Left colon (tissue), 2 donors: ENCODE results near the gene TXLNA. TPM values are rescaled to one million over a fixed set of nuclear protein-coding genes. Genes with fewer than 3 reads are reported as not detected.
"Not testable (repeated sequence)": the region's sequence is repeated elsewhere in the genome, so short reads cannot be mapped to it uniquely, and the experiment has no call there.

Experiments used
- ATAC-seq: fragments of 200-7000 bp; cut with Tn5 transposase; one replicate; pipeline ENCODE4 v1.9.1; 2020; ENCODE audit warnings: mild to moderate bottlenecking, moderate library complexity
- DNase-seq, 2 donors: peaks; one replicate each; pipeline ENCODE4 v3.0.0-alpha.2; 2020
- intact Hi-C, 2 donors: fragments of 100-400 bp; cut with DNase I in 1 of 2; cut with micrococcal nuclease in 1 of 2; formaldehyde crosslinking; loops; one replicate each; pipeline versions ENCODE4 v1.11.2 to v1.14.0; 2022; cut with DNase I, micrococcal nuclease
- long read RNA-seq: library from polyadenylated mRNA; unstranded; transcript quantifications from one replicate; pipeline ENCODE4 v2.0.0, GENCODE V29; 2021
- total RNA-seq, 2 donors: library from RNA; stranded (reverse); fragmentation: NEBNext Ultra II Directional; extraction: Animal tissue kit (Norgen Biotek cat#: 25700); gene quantifications; one replicate each; pipeline ENCODE4 v1.2.1, GENCODE V29; 2021
- donor health status: DM: no; HTN: no; CAD: no.
- donor health status: DM: yes; HTN: yes; CAD: no.

TXLNA gene
- total RNA-seq: 10 to 100 TPM; 34.5 to 37.6 TPM
- long read RNA-seq, partial matches to known transcripts: 2 of 13 reads
- long read RNA-seq, other reads (novel, unspliced or antisense): 11 of 13 reads

- DNase-seq (peak; percentile 95 to 97), ATAC-seq (peak; percentile 92)
- intact Hi-C loops: no loop called here
Measured at GRCh38 chr1:32179443-32180185, at the start of gene TXLNA. TXLNA (plus strand) TSS chr1:32179675; CDS start chr1:32180346, 671 bp downstream.

GRCh38 chr1:32133950-32134280, 45.6 kb upstream of the TXLNA start:
- DNase-seq, ATAC-seq: not testable (repeated sequence)
- intact Hi-C loops: loop anchor here in 1 of 2 donors (2.0 kb wide), 1 partner anchor 13 kb away; no protein-coding TSS in a partner anchor

GRCh38 chr1:32137111-32137510, 42.4 kb upstream of the TXLNA start:
- intact Hi-C loops: no loop called here
- DNase-seq: no peak
- ATAC-seq: no peak

GRCh38 chr1:32138965-32139364, 40.5 kb upstream of the TXLNA start:
- intact Hi-C loops: no loop called here

GRCh38 chr1:32142446-32143301, 36.8 kb upstream of the TXLNA start:
- ATAC-seq (peak; percentile 89), DNase-seq (peak; percentile 11 to 31)
- intact Hi-C loops: no loop called here

More at GRCh38 chr1:32138965-32139364, 40.5 kb upstream of the TXLNA start:
- DNase-seq: no peak
- ATAC-seq: peak; percentile 21

- ATAC-seq, intact Hi-C loops, DNase-seq: not testable (repeated sequence)
Measured at GRCh38 chr1:32143302-32143695, 36.2 kb upstream of the TXLNA start.

- DNase-seq (no peak), ATAC-seq (no peak)
- intact Hi-C loops: no loop called here
Measured at GRCh38 chr1:32144033-32144432, 35.4 kb upstream of the TXLNA start.

- DNase-seq, ATAC-seq, intact Hi-C loops: not testable (repeated sequence)
Measured at GRCh38 chr1:32147799-32148198, 31.7 kb upstream of the TXLNA start.

GRCh38 chr1:32150847-32151246, 28.6 kb upstream of the TXLNA start:
- intact Hi-C loops: no loop called here
- DNase-seq (no peak), ATAC-seq (no peak)

GRCh38 chr1:32151319-32151787, 28.1 kb upstream of the TXLNA start:
- no peak for ATAC-seq
- no peak for DNase-seq

GRCh38 chr1:32159189-32159588, 20.3 kb upstream of the TXLNA start:
- ATAC-seq: no peak
- intact Hi-C loops: no loop called here
- no peak for DNase-seq

More at GRCh38 chr1:32151319-32151787, 28.1 kb upstream of the TXLNA start:
- intact Hi-C loops: no loop called here

GRCh38 chr1:32163405-32163804, 16.1 kb upstream of the TXLNA start:
- intact Hi-C loops: no loop called here
- DNase-seq: no peak
- ATAC-seq: no peak

GRCh38 chr1:32165633-32166032, 13.8 kb upstream of the TXLNA start:
- ATAC-seq, intact Hi-C loops, DNase-seq: not testable (repeated sequence)

- intact Hi-C loops: no loop called here
- no peak for ATAC-seq
- DNase-seq: no peak
Measured at GRCh38 chr1:32170991-32171390, 8.5 kb upstream of the TXLNA start.

GRCh38 chr1:32172621-32173245, 6.7 kb upstream of the TXLNA start:
- ATAC-seq (no peak), DNase-seq (no peak)
- intact Hi-C loops: no loop called here

GRCh38 chr1:32178380-32179192, 889 bp upstream of the TXLNA start:
- ATAC-seq (no peak), DNase-seq (no peak)
- intact Hi-C loops: no loop called here

GRCh38 chr1:32179193-32179442, 357 bp upstream of the TXLNA start:
- peak; percentile 20 for ATAC-seq
- intact Hi-C loops: no loop called here

GRCh38 chr1:32180186-32181060, 948 bp downstream of the TXLNA start:
- peak; percentile 58 to 62 for DNase-seq

More at GRCh38 chr1:32179193-32179442, 357 bp upstream of the TXLNA start:
- no peak for DNase-seq

More at GRCh38 chr1:32180186-32181060, 948 bp downstream of the TXLNA start:
- intact Hi-C loops: no loop called here
- ATAC-seq: peak; percentile 55
